ENCODE results near the gene PRKCA.

GRCh38 chr17:66783656-66784381 lies 481.4 kb downstream of the PRKCA start:
- TF ChIP-seq CEBPB (IDR thresholded peaks at IDR 0.05) (no peak), TCF12 (IDR thresholded peaks at IDR 0.05; ENCODE audit: low read depth) (no peak), EP300 (IDR thresholded peaks at IDR 0.05; ENCODE audit: borderline replicate concordance) (no peak)
